Glomerular endothelial cell (primary cell): ENCODE measurements around the gene PPP4R2. TPM values are rescaled to one million over a fixed set of nuclear protein-coding genes. Genes with fewer than 3 reads are reported as not detected.
"Not testable (repeated sequence)": the region's sequence is repeated elsewhere in the genome, so short reads cannot be mapped to it uniquely, and the experiment has no call there.

ENCODE experiments used
- DNase-seq: peaks from one replicate; pipeline ENCODE4 v3.0.0-alpha.2; 2011; ENCODE audit warnings: low read depth, low spot score; ENCODE audit errors: extremely low read depth
- total RNA-seq: library from RNA; depleted of rRNA; stranded (reverse); fragments of >200 nt; gene quantifications from 2 replicates; pipeline ENCODE4 v1.2.3, GENCODE V29; 2015

PPP4R2 gene
- total RNA-seq, 1 donor from 2014 or later: 37.0 TPM

GRCh38 chr3:72976281-72976741 is 20.3 kb upstream of the PPP4R2 start:
- no peak for DNase-seq

DNA sequence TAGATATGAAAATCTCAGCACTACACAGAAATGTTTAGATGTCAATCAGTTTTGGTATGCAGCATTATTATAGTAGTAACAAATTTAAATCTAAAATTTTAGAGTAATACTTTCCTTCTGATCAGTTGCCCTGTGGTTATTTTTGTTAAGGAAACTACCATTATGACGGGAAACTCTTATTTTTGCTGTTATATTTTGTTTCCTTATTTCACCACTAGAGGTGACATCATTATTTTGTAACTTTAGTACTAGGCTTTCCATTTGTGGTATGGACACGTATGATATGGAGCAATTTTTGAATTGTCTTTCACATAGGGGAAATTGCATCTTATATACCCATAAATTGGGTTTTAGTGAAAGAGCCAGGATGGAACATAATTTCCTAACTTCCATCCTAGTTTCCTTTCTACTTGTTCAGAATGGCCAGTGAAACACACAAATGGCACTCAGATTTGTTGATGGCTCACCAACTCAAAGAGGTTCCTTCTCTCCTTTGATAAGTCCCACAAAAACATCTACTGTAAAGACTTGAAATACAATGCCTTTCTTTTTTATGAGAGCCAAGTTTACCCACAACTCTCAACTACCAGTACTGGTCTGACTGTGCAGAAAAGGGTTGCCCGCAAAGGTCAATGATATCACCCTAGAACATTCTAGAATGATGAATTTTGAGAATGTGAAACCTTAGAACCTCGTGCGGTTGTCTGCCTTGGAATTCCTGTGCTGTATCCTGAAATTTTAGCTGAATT is 19.4 kb upstream of the PPP4R2 start:
- no peak for DNase-seq

GRCh38 chr3:72982609-72983366 is 13.8 kb upstream of the PPP4R2 start:
- no peak for DNase-seq

DNA sequence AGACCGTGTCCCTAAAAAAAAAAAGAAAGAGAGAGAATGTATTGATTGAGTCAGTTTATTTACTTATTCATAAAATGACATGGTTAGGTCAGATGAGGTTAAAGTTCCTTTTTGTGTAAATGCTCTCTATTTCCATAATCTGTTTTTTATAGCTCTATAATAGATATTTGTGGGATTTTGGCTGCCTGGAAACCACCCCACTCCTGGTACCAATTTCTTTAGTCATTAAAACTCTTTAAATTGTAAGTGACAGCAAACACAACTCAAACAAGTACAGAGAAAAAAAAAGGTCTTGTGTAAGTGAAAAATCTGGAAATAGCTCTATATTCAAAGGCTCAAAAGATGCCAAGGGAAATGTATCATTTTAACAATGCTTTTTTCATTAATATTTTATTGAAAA is 11.0 kb upstream of the PPP4R2 start:
- no peak for DNase-seq

DNA sequence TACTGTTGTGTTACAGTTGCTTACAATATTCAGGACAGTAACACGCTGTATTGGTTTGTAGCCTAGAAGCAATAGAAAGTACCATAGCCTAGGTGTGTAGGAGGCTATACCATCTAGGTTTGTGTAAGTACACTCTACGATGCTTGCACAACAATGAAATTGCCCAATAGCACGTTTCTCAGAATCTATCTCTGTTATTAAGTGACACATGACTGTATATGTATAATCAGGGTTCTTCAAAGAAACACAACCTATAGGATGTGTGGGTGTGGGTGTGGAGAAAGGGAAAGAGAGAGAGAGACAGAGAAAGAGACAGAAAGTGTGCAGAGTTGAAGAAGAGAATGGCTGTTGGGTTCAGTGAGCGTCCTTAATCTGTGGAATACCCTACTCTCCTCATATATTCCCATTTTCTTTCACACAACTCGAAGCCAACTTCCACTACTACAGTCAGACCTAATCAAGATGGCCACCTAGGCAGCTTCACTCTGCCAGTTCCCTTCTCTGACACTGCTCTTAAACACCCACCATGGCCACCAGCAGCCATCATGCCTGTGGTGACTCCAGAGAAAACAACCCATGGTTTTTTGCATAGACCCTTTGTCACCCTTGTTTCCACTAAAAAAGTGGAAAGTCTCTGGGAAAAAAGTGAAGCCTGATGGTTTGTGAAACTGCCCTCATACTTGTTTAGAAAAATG is 5.8 kb upstream of the PPP4R2 start:
- DNase-seq: no peak

DNA sequence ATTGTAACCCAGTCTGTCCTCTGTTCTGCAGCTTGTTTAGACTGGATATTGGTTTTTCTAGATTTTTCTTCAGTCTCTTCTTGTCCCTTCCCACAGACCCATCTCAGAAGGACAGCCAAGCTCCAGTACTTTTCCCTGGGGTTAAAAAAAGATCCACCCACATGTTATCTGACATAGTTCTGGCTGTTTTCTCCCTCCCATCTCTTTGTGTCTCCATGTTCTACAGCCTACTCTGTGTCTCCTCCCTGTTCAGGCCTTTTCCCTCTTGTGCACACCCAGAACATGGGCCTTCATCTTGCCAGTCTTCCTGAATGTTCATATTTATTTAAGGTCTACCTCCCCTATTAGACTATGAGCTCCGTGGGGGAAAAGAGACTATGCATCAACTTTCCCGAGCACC is 5.1 kb upstream of the PPP4R2 start:
- no peak for DNase-seq

DNA sequence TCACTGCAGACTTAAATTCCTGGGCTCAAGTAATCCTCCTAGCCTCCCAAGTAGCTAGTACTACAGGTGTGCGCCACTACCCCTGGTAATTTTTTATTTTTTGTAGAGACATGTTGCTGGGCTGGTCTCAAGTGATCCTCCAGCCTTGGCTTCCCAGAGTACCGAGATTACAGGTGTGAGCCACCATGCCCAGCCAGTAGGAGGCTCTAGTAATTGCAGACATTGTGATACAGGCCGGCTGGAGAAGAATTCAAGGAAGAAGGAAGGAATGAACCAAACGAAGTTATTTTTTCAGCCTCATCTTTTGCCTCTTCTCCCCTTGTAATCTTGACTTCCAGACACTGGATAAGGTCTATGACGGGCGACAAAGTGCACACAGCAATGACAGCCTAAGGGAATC is 3.2 kb upstream of the PPP4R2 start:
- DNase-seq: no peak

DNA sequence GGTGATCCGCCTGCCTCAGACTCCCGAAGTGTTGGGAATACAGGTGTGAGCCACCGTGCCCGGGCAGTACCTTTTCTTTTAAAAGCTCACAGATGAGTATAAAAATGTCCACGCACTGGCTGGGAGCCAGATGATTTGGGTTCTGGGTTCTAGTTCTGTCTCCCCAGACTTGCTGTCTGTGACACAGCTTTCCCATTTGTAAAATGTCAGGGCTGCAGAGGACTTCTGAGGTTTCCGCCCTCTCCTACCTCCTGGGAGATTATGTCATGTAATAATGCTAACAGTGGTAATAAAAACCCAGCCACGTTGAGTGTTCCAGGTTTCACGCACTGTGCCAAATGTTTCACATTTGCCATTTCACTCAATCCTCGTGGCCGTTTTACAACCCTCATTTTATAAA is 1.3 kb upstream of the PPP4R2 start:
- no peak for DNase-seq

DNA sequence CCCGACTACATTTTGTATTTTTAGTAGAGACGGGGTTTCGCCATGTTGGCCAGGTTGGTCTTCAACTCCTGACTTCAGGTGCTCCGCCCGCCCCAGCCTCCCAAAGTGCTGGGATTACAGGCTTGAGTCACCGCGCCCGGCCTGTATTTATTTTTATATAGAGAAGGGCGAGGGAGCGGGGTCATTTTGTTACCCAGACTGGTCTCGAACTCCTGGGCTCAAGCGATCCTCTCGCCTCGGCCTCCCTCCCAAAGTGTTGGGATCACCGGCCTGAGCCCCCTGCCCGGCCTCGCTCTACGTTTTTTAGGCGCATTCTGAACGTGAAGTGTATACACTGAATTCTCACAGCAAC is 514 bp upstream of the PPP4R2 start:
- no peak for DNase-seq

DNA sequence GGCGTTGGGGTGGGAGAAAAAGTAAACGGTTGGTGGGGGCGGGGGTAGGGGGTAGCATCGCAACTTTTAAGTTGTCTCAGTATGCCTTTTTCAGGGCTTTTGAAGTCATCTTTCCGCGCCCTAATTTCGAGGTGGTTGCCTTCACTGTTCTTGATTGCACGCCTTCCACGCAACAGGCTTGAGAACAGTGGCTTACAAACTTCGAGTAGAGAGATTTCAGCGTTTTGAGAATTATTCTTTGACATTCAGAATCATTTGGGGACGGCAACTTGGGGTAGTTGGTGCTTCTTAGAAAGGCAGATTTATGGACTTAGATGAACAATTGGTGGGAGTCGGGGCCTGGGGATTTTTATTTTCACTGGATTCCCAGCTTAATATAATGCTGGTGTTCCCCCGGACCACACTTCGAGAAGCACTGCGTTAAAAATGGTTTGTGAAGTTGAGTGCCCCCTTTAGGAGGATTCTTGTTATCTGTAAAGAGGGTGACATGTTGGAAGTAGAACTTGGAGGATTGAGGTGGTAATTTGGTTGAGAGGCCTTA is 880 bp downstream of the PPP4R2 start:
- no peak for DNase-seq

DNA sequence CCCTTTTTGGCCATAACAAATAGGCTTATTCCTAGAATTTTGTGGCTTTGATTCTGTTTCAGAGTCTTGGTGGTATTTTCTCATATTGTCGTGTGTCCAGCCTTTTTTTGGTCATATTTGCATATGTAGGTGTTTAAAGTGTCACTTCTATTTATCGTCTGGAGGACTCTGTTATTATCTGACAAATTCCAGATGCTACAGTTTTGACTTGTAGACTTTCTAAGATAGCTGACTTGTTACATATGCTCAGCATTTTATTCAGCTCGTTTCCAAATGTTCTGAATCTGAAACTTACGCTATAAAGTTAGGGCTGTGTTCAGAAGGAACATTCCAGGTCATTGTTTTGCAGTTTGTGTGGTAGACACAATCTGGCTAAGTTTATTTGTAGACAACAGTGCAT is 1.9 kb downstream of the PPP4R2 start:
- no peak for DNase-seq

- DNase-seq: no peak
Observed at GRCh38 chr3:72999951-73000350, 3.3 kb downstream of the PPP4R2 start.

GRCh38 chr3:73003050-73003449 is 6.4 kb downstream of the PPP4R2 start:
- DNase-seq: not testable (repeated sequence)

DNA sequence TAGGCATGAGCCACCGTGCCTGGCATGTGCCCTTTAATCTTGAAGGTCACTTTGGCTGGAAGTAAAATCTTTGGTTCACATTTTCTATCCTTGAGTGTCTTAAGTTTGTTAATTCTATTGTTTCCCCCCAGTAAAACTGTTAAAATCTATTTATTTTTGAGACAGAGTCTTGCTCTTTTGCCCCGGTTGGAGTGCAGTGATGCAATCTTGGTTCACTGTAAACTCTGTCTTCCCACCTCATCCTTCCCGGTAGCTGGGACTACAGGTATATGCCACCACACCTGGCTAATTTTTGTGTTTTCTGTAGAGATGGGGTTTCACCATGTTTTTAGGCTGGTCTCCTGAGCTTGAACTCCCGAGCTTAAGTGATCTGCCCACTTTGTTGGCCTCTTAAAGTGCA is 7.7 kb downstream of the PPP4R2 start:
- DNase-seq: no peak

- DNase-seq: no peak
Observed at GRCh38 chr3:73007992-73008712, 11.5 kb downstream of the PPP4R2 start.

DNA sequence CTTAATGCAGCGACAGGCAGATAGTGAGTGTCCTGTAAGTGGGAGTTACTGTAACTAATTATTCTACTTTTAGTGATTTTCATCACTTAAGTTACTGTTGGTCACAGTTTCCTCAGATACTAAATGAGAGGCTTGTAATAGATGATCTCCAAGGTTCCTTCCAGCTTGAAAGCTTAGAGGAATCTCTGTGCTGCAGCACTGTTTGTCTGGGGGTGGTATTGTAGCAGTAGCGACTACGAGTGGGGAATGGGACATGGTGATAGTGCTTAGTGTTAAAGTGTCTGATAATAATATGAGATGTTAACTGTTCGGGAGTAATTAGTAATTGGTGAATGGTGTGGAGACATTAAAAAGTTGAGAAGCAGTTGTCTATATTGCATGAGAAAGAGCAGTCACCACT is 12.4 kb downstream of the PPP4R2 start:
- no peak for DNase-seq

GRCh38 chr3:73009750-73010149 is 13.1 kb downstream of the PPP4R2 start:
- no peak for DNase-seq

DNA sequence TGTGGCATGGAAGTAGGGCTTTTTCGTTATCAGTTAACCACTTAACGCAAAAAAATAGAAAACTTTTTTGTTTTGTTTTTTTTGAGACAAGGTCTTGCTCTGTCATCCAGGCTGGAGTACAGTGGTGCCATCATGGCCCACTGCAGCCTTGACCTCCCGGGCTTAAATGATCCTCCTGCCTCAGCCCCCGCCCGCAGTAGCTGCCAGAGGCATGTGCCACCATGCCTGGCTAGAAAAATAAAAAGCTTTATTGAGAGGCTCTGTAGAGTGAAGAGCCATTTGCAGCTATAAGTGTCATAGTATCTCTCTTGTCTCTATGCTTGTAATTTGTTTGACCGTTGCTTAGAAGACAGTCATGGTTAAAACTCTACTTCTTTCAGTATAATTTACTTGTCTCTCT is 13.5 kb downstream of the PPP4R2 start:
- DNase-seq: no peak

- DNase-seq: no peak
Observed at GRCh38 chr3:73018298-73018697, 21.7 kb downstream of the PPP4R2 start.

- no peak for DNase-seq
Observed at GRCh38 chr3:73018790-73019441, 22.3 kb downstream of the PPP4R2 start.
